AG09309 (cell line): Measurements from ENCODE around the gene PTPN18.
A peak's percentile ranks its signal among the peaks of the same experiment; 100 is the strongest.

Experiments used
- DNase-seq: peaks from one replicate; pipeline ENCODE4 v3.0.0-alpha.2; 2010; ENCODE audit warnings: low read depth
- H3K4me3 ChIP-seq: 2 replicates; pipeline ENCODE4 v1.5.1; 2011; ENCODE audit warnings: mild to moderate bottlenecking, low read depth, low read length, moderate library complexity; ENCODE audit not compliant: control insufficient read depth
- CTCF ChIP-seq: IDR thresholded peaks from 2 replicates; pipeline ENCODE4 v1.5.1; 2011; ENCODE audit warnings: mild to moderate bottlenecking, low read depth, low read length, inconsistent platforms; ENCODE audit not compliant: insufficient read depth, control insufficient read depth; ENCODE audit errors: missing control alignments

Gene PTPN18

GRCh38 chr2:130369311-130369964, 13.6 kb downstream of the PTPN18 start:
- no peak for TF ChIP-seq CTCF
- H3K4me3 ChIP-seq = no peak overlapping the region
- no peak for DNase-seq

GRCh38 chr2:130369965-130370341, 14.1 kb downstream of the PTPN18 start:
- TF ChIP-seq CTCF = no peak
- DNase-seq = no peak
- H3K4me3 ChIP-seq = no peak overlapping the region

- TF ChIP-seq CTCF = no peak
- H3K4me3 ChIP-seq = no peak overlapping the region
- no peak for DNase-seq
Observed at GRCh38 chr2:130370490-130370889, 14.6 kb downstream of the PTPN18 start.

- TF ChIP-seq CTCF = no peak
- H3K4me3 ChIP-seq = peak overlapping the region; percentile 96
- DNase-seq = no peak
Observed at GRCh38 chr2:130371723-130372054, 15.8 kb downstream of the PTPN18 start.

- peak overlapping the region; percentile 96 for H3K4me3 ChIP-seq
- DNase-seq = peak; percentile 43
- TF ChIP-seq CTCF = peak; percentile 77
Observed at GRCh38 chr2:130372055-130372832, 16.4 kb downstream of the PTPN18 start.

GRCh38 chr2:130372833-130373807, 17.3 kb downstream of the PTPN18 start:
- H3K4me3 ChIP-seq = peak overlapping the region; percentile 96
- TF ChIP-seq CTCF = no peak
- no peak for DNase-seq
